GM18526 (cell line): ENCODE results near the gene AMOTL2.

Experiments used
- POLR2A ChIP-seq: IDR thresholded peaks from 3 replicates; pipeline ENCODE4 v1.6.1; 2011; ENCODE audit not compliant: insufficient read length; ENCODE audit errors: extremely low read depth

Gene AMOTL2

GRCh38 chr3:134339331-134339730 is 34.9 kb downstream of the AMOTL2 start:
- no peak for TF ChIP-seq POLR2A

DNA sequence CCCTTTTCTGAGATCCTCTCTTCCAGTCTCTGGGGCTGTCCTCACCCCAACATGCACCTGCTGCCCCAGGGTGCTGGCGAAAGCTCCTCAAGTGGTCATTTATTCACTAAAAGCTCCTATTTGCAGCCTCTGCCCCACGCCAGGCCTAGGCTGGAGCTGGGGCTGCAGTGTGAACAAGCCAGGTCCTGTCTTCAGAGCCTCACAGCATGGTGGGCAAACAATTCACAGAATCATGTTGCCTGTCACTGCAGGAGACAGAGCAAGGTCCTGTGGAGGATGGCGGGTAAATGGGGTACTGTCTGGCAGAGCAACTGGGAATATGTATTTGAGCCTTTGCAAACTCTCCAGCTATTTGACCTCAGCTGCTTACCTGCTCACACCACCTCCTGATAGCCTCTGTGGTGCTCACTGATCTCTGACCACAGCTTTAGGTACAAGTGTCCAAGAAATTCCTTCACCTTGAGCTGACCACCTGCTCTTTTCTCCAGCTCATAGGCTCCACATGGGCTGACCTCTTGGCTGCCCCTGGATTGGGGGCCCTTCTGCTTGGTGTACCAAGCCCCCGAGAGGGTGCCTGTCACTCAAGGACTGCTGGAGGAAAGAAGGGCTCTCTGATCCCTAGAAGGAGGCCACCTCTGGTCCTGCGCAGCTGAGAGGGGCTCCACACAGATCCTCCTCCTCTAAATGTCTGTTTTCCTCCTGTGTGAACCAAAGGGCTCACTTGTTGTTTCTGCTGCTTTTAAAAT is 35.6 kb downstream of the AMOTL2 start:
- no peak for TF ChIP-seq POLR2A

GRCh38 chr3:134338201-134338512 is 36.1 kb downstream of the AMOTL2 start:
- TF ChIP-seq POLR2A: no peak

DNA sequence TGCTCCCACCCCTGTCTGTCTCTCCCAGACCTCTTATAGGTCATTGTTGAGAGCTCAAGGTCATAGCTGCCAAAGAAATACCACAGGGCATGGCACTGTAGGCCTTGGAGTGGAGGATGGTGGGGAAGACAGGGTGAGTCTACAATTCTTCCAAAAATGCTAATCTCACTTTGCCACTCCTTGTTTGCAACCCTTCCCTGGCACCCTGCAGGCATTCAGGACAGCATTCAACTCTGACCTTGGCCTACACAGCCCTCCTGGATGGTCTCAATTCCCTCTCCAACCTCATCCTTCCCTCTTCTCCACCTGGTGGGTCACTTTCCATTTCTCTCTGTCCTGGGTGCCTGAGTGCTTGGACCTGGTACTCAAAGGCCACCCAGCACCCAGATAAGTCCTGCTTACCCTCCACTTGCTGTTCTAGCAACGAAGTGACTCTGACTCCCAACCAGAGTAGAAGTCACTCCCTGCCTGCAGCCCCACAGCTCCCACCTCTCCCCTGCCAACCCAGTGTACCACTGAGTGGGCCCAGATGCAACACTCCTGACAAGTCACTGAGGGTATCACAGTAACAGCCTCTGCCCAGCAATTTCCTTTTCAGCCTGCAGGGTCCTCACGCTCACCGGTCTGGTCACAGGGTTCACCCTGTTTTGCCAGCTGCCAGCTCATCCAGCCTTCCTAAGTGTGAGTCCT is 36.6 kb downstream of the AMOTL2 start:
- TF ChIP-seq POLR2A: no peak

DNA sequence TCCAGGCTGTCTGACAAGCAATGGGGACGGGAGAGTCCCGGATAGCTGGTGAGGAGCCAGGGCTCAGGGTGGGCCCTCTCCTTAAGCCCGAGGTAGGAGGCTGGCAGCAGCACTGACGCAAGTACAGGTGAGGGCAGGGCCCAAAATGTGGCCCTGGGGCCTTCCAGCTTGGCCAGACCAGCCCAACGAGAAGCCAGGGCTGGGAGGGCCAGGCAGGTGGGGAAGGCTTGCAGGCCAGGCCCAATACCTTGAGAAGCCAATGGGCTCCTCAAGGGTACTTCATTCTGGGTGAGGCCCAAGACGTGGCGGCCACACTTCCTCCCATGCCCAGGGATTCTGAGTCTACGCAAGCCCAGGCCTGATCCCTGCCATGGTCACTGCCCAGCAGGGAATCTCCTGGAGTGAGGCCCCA is 37.2 kb downstream of the AMOTL2 start:
- TF ChIP-seq POLR2A: no peak

- TF ChIP-seq POLR2A: no peak
These were observed 37.7 kb downstream of the AMOTL2 start for GRCh38 chr3:134336587-134336986.

GRCh38 chr3:134334901-134335280 is 39.4 kb downstream of the AMOTL2 start:
- no peak for TF ChIP-seq POLR2A

GRCh38 chr3:134334231-134334900 is 39.9 kb downstream of the AMOTL2 start:
- no peak for TF ChIP-seq POLR2A

DNA sequence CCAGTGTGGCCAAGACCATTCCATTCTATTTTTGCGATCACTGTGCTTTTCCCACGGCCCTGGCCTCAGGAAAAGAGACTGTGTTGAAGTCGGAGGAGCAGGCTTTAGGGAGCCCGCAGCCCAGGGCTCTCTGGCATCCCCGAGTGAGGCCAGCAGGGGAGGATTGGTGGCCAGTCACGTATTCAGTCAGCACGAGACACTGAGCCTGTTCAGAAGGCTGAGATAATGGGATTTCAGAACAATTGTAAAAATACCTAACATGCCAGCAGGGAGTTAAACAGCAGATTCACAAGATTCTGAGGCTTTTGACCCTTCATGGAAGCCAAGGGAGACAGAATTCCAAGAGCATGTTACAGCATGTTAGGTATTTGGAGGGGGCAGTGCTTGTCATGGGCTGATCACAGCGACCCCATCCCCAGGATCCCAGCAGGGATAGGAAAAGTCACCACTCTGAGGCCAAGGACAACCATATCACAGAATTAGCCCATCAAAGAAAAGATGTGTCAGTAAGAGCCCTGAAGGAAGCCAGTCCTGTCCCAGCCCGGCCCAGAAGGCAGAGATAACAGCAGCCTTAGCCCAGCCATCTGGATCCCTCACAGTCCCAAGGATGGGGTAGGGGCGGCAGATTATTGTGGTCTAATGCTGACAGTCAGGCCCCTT is 40.6 kb downstream of the AMOTL2 start:
- no peak for TF ChIP-seq POLR2A

GRCh38 chr3:134332344-134332743 is 41.9 kb downstream of the AMOTL2 start:
- no peak for TF ChIP-seq POLR2A

DNA sequence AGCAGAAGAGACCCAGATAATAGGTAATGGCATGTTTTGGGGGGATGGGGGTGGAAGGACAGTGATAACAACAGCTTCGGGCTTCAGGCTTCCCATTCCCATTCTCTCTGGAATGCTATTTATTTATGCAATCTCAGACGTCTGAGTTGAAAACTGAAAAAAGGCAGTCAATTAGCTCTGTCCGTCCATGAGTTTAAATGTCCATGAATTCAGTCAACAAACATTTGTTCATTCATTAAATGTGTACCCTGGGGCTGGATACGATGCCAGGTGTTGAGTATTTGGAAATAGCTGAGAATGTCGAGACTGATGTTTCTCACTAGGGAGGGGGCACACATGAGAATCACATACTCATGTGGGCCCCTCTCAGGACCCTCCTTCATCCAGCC is 42.4 kb downstream of the AMOTL2 start:
- no peak for TF ChIP-seq POLR2A

GRCh38 chr3:134330883-134331810 is 43.1 kb downstream of the AMOTL2 start:
- TF ChIP-seq POLR2A: no peak

GRCh38 chr3:134328846-134329245 is 45.4 kb downstream of the AMOTL2 start:
- no peak for TF ChIP-seq POLR2A

GRCh38 chr3:134328147-134328591 is 46.1 kb downstream of the AMOTL2 start:
- no peak for TF ChIP-seq POLR2A

GRCh38 chr3:134327594-134327975 is 46.7 kb downstream of the AMOTL2 start:
- no peak for TF ChIP-seq POLR2A
